Measurements from ENCODE around the gene SLC25A21. TPM values are rescaled to one million over a fixed set of nuclear protein-coding genes. Genes with fewer than 3 reads are reported as not detected.

SLC25A21 gene
- total RNA-seq, 1 experiment from 2014 or later = 7.1 TPM

DNA sequence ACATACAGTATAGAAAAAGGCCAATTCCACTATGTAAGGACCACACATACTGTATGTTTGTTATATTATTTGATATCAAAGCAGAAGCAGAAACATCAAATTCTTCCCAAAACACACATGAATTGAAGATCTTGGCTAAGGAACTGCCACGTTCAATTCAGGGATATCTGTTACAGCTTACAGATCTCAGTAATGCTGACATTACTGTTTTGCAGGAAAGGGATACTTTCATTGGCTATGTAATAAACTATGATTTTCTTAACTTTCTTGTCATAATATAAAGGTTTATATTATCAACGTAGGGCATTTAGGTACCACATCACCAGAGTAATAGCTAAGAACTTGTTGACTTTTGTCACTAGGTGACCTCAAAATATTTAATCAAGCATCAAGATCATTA lies 362.2 kb downstream of the SLC25A21 start:
- Histone ChIP-seq H4K5ac (ENCODE audit: insufficient read length, low read depth, low read length) (no peak overlapping the region), H3K4me2 (ENCODE audit: insufficient read depth, insufficient read length, low read length) (no peak overlapping the region), H2AK5ac (ENCODE audit: insufficient read length, low read length) (no peak overlapping the region), H2BK15ac (ENCODE audit: low read depth, low read length) (no peak overlapping the region), H2AFZ (ENCODE audit: low read length) (no peak overlapping the region), H3K56ac (ENCODE audit: insufficient read length, low read depth, low read length) (no peak overlapping the region), H4K91ac (ENCODE audit: insufficient read length, low read depth, low read length) (no peak overlapping the region), H3K23ac (ENCODE audit: insufficient read length, low read depth, low read length) (no peak overlapping the region), H3K4me1 (ENCODE audit: insufficient read depth, low read length) (no peaks in the 10 kb centered on the region), H3K14ac (ENCODE audit: insufficient read depth, low read length) (no peak overlapping the region), H3K9me3 (ENCODE audit: control insufficient read depth, low read depth, low read length) (no peaks in the 10 kb centered on the region), H4K20me1 (ENCODE audit: control insufficient read depth, insufficient read depth, insufficient read length) (no peaks in the 10 kb centered on the region), H3K27me3 (ENCODE audit: insufficient read depth, low read length) (no peaks in the 10 kb centered on the region), H2BK5ac (ENCODE audit: insufficient read length, low read length) (no peak overlapping the region), H3K23me2 (ENCODE audit: insufficient read length, low read depth, low read length, poor library complexity, severe bottlenecking) (no peaks in the 10 kb centered on the region), H3K79me2 (ENCODE audit: insufficient read depth, low read length) (no peaks in the 10 kb centered on the region), H2BK12ac (ENCODE audit: insufficient read length, low read depth, low read length) (no peak overlapping the region), H3K79me1 (ENCODE audit: insufficient read depth, low read depth, low read length, poor library complexity, severe bottlenecking) (peaks cover 2% of the 10 kb centered on the region), H4K8ac (replicated peaks; ENCODE audit: insufficient read length, low read depth, low read length) (no peak overlapping the region), H2BK20ac (ENCODE audit: low read depth, low read length, poor library complexity, severe bottlenecking) (no peak overlapping the region), H3K27ac (ENCODE audit: insufficient read length, low read depth, low read length) (no peak overlapping the region), H2BK120ac (ENCODE audit: low read depth, low read length, poor library complexity, severe bottlenecking) (no peak overlapping the region), H3K18ac (ENCODE audit: insufficient read length, low read depth, low read length) (no peak overlapping the region), H3K4ac (ENCODE audit: low read depth, low read length) (no peak overlapping the region), H3K9ac (ENCODE audit: extremely low read depth, insufficient read length, low read length) (no peak overlapping the region), H3T11ph (ENCODE audit: low read length) (no peak overlapping the region)
- peaks cover 10 to 13% of the 10 kb centered on the region in 2 experiments for H3K4me1 Mint-ChIP-seq
- H3K9me3 Mint-ChIP-seq = no peaks in the 10 kb centered on the region
- no peak overlapping the region for H3K27ac Mint-ChIP-seq
- WGBS (ENCODE audit: extremely low coverage, insufficient read length, low lambda C conversion rate) = no CpG with 5 or more reads among the region's 2 CpGs
- no peak for DNase-seq
- H3K36me3 Mint-ChIP-seq (ENCODE audit: insufficient read depth in 1 of 3, low read depth in 3 of 3) = no peaks in the 10 kb centered on the region; a peak in 1 of 7 replicates
- H3K27me3 Mint-ChIP-seq (ENCODE audit: low read depth) = no peaks in the 10 kb centered on the region
- TF ChIP-seq, protein P1, sequence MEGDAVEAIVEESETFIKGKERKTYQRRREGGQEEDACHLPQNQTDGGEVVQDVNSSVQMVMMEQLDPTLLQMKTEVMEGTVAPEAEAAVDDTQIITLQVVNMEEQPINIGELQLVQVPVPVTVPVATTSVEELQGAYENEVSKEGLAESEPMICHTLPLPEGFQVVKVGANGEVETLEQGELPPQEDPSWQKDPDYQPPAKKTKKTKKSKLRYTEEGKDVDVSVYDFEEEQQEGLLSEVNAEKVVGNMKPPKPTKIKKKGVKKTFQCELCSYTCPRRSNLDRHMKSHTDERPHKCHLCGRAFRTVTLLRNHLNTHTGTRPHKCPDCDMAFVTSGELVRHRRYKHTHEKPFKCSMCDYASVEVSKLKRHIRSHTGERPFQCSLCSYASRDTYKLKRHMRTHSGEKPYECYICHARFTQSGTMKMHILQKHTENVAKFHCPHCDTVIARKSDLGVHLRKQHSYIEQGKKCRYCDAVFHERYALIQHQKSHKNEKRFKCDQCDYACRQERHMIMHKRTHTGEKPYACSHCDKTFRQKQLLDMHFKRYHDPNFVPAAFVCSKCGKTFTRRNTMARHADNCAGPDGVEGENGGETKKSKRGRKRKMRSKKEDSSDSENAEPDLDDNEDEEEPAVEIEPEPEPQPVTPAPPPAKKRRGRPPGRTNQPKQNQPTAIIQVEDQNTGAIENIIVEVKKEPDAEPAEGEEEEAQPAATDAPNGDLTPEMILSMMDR (conservative IDR thresholded peaks at IDR 0.05) = no peak
- H3K4me3 Mint-ChIP-seq = no peak overlapping the region

Measured in H9 (cell line).